ENCODE data around the gene NRAP.

DNA sequence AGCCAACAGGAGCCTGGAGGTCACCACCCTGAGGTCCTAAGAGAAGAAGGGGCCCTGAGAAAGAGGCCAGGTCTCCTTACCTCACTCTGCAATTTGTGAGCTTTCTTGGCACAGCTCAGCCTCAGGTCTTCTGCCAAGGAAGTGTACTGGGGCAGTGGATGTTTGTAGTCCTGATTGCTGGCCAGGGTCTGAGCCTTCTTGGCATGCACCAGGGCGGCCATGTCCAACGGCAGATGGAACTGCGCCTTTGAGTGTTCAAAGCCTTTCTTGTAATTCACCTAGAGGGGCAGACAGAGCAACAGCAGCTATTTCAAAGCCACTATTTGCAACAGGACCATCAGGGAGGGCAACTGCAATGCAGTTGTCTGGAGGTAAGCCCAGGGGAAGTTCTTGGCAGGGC, 51.7 kb downstream of the NRAP start:
- TF ChIP-seq, protein P1, sequence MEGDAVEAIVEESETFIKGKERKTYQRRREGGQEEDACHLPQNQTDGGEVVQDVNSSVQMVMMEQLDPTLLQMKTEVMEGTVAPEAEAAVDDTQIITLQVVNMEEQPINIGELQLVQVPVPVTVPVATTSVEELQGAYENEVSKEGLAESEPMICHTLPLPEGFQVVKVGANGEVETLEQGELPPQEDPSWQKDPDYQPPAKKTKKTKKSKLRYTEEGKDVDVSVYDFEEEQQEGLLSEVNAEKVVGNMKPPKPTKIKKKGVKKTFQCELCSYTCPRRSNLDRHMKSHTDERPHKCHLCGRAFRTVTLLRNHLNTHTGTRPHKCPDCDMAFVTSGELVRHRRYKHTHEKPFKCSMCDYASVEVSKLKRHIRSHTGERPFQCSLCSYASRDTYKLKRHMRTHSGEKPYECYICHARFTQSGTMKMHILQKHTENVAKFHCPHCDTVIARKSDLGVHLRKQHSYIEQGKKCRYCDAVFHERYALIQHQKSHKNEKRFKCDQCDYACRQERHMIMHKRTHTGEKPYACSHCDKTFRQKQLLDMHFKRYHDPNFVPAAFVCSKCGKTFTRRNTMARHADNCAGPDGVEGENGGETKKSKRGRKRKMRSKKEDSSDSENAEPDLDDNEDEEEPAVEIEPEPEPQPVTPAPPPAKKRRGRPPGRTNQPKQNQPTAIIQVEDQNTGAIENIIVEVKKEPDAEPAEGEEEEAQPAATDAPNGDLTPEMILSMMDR (IDR thresholded peaks at IDR 0.05) = no peak
- TF ChIP-seq POLR2A (IDR thresholded peaks at IDR 0.05) = no peak

Data from thyroid gland (tissue), 4 donors.